Measurements from ENCODE around the gene LRRC1. TPM values are rescaled to one million over a fixed set of nuclear protein-coding genes. Genes with fewer than 3 reads are reported as not detected.

The LRRC1 gene
- total RNA-seq, 4 donors from 2014 or later, result 71.0 to 151 (median 91.6) TPM

- Histone ChIP-seq H3K9me3 (no peaks in the 10 kb centered on the region), H3K4me1 (peaks cover 6 to 29% (median 18%) of the 10 kb centered on the region in 4 donors), H3K36me3 (no peaks in the 10 kb centered on the region), H3K4me3 (no peak overlapping the region), H3K27me3 (no peaks in the 10 kb centered on the region), H3K27ac (no peak overlapping the region)
- intact Hi-C loops (cut with DNase I; ENCODE audit: low total_unique reads) (no loop called here), in situ Hi-C loops (cut with MboI; ENCODE audit: low pct_ligation_motif_present in 1 of 4, low pct_unique_long_range_greater_than_20kb in 1 of 4, low sequenced_read_pairs in 3 of 4) (no loop called here)
- TF ChIP-seq EP300 (IDR thresholded peaks at IDR 0.05; ENCODE audit: low read depth), result no peak
- TF ChIP-seq CTCF (IDR thresholded peaks at IDR 0.05), result no peak
- no peak for TF ChIP-seq POLR2AphosphoS5 (IDR thresholded peaks at IDR 0.05)
- no peak for TF ChIP-seq POLR2A (IDR thresholded peaks at IDR 0.05)
- WGBS, 2 donors (ENCODE audit: low coverage in 1 of 2), result 79 to 100% methylated on average over 1 to 3 of the region's 3 CpGs
- no peak for DNase-seq
Measured at GRCh38 chr6:53931086-53931485, 136.3 kb downstream of the LRRC1 start.

- intact Hi-C loops (cut with DNase I; ENCODE audit: low total_unique reads) (no loop called here), in situ Hi-C loops (cut with MboI; ENCODE audit: low pct_ligation_motif_present in 1 of 4, low pct_unique_long_range_greater_than_20kb in 1 of 4, low sequenced_read_pairs in 3 of 4) (no loop called here)
- Histone ChIP-seq H3K36me3 (no peaks in the 10 kb centered on the region), H3K27ac (no peak overlapping the region), H3K4me1 (peaks cover 0 to 14% (median 6%) of the 10 kb centered on the region in 4 donors), H3K9me3 (no peaks in the 10 kb centered on the region), H3K27me3 (no peaks in the 10 kb centered on the region), H3K4me3 (no peak overlapping the region)
- TF ChIP-seq POLR2AphosphoS5 (IDR thresholded peaks at IDR 0.05) (no peak), CTCF (IDR thresholded peaks at IDR 0.05) (no peak), POLR2A (IDR thresholded peaks at IDR 0.05) (no peak), EP300 (IDR thresholded peaks at IDR 0.05; ENCODE audit: low read depth) (no peak)
- DNase-seq, result no peak
- 53% methylated on average over 2 of the region's 2 CpGs; no CpG with 5 or more reads in 1 of the 2 donors for WGBS, 2 donors (ENCODE audit: low coverage in 1 of 2)
Measured at GRCh38 chr6:53932516-53932915, 137.7 kb downstream of the LRRC1 start.

GRCh38 chr6:53934023-53934422 lies 139.2 kb downstream of the LRRC1 start:
- TF ChIP-seq POLR2AphosphoS5 (IDR thresholded peaks at IDR 0.05) (no peak), EP300 (IDR thresholded peaks at IDR 0.05; ENCODE audit: low read depth) (no peak), POLR2A (IDR thresholded peaks at IDR 0.05) (no peak), CTCF (IDR thresholded peaks at IDR 0.05) (no peak)
- Histone ChIP-seq H3K9me3 (no peaks in the 10 kb centered on the region), H3K4me1 (peaks cover 0 to 4% (median under 1%) of the 10 kb centered on the region in 4 donors), H3K27ac (no peak overlapping the region), H3K36me3 (no peaks in the 10 kb centered on the region), H3K4me3 (no peak overlapping the region), H3K27me3 (no peaks in the 10 kb centered on the region)
- no peak for DNase-seq
- intact Hi-C loops (cut with DNase I; ENCODE audit: low total_unique reads) (no loop called here), in situ Hi-C loops (cut with MboI; ENCODE audit: low pct_ligation_motif_present in 1 of 4, low pct_unique_long_range_greater_than_20kb in 1 of 4, low sequenced_read_pairs in 3 of 4) (no loop called here)
- WGBS, 2 donors (ENCODE audit: low coverage in 1 of 2), result 93 to 94% methylated on average over 6 of the region's 6 CpGs

- no peak for DNase-seq
- in situ Hi-C loops (cut with MboI; ENCODE audit: low pct_ligation_motif_present in 1 of 4, low pct_unique_long_range_greater_than_20kb in 1 of 4, low sequenced_read_pairs in 3 of 4), result no loop called here
- Histone ChIP-seq H3K9me3 (no peaks in the 10 kb centered on the region), H3K4me3 (no peak overlapping the region), H3K36me3 (no peaks in the 10 kb centered on the region), H3K27ac (no peak overlapping the region), H3K27me3 (no peaks in the 10 kb centered on the region), H3K4me1 (peaks cover 0 to 4% (median 0%) of the 10 kb centered on the region in 4 donors)
- 24 to 53% methylated on average over 4 of the region's 4 CpGs for WGBS, 2 donors (ENCODE audit: low coverage in 1 of 2)
- intact Hi-C loops (cut with DNase I; ENCODE audit: low total_unique reads), result no loop called here
- no peak for TF ChIP-seq CTCF (IDR thresholded peaks at IDR 0.05)
- TF ChIP-seq POLR2AphosphoS5 (IDR thresholded peaks at IDR 0.05), result no peak
- TF ChIP-seq POLR2A (IDR thresholded peaks at IDR 0.05), result no peak
- no peak for TF ChIP-seq EP300 (IDR thresholded peaks at IDR 0.05; ENCODE audit: low read depth)
Measured at GRCh38 chr6:53937461-53937860, 142.7 kb downstream of the LRRC1 start.
